ENCODE results near the gene NOMO2.
"Not testable (repeated sequence)": the region's sequence is repeated elsewhere in the genome, so short reads cannot be mapped to it uniquely, and the experiment has no call there.

The NOMO2 gene

DNA sequence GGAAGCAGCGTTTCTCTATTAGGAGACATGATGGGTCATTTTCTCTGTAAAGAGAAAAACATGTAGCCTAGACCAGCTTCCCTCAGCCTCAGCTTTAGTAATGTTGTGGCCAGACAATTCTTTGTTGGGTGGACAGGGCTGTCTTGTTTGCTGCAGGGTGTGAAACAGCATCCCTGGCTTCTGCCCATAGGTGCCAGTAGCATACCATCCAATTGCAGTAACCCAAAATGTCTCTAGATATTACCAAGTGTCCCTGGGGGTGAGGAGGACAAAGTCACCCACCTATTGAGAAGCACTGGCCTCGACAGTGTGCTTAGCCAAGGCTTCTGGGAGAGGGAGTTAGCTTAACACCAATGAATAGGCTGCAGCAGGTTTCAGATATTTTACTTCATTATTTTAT is 14.0 kb upstream of the NOMO2 start:
- not testable (repeated sequence) for DNase-seq

DNA sequence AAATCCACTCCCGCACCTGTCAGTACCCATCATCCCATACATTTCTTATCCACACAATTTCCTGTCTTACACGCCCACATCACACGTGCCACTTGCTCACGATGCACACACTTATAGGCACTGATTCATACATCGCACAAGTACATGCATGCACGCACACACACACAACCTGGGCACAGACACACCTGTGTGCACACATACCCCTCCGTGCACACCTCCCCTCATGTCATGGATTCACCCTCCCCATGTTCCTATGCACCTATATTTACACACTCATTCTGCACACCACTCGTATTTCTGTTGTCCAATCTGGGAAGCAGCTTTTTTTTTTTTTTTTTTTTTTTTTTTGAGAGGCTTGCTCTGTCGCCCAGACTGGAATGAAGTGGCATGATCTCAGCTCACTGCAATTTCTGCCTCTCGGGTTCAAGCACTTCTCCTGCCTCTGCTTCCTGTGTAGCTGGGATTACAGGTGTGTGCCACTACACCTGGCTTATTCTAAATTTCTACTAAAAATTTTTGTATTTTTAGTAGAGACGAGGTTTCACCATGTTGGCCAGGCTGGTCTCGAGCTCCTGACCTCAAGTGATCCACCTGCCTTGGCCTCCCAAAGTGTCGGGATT is 13.5 kb upstream of the NOMO2 start:
- not testable (repeated sequence) for DNase-seq

DNA sequence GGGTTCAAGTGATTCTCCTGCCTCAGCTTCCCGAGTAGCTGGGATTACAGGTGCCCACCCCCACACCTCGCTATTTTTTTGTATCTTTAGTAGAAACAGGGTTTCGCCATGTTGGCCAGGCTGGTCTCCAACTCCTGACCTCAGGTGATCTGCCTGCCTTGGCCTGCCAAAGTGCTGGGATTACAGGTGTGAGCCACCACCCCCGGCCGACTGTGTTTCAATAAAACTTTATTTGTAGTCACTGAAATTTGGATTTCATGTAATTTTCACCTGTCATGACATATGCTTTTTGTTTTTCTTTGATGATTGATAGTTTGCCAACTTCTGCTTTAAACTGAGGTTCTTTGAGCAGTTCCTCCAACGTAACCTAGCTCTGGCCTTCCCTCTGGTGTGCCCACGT is 12.0 kb upstream of the NOMO2 start:
- DNase-seq = not testable (repeated sequence)

DNA sequence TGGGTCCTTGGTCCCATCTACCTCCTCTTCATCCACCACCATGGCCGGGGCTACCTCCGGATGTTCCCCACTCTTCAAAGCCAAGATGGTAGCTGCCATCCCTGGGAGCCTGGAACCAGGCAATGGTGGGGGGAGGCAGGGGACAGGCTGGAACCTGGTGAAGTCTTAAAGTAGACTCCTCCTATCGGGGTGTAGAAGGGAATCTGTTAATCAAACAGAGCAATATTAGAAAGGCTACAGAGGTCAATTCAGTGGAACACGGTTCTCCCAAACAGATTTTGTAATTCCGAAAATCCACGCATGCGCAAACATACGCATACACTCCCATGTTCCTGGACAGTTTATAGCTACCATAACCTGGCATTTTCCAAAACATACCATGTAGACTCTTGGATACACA is 11.1 kb upstream of the NOMO2 start:
- not testable (repeated sequence) for DNase-seq

DNA sequence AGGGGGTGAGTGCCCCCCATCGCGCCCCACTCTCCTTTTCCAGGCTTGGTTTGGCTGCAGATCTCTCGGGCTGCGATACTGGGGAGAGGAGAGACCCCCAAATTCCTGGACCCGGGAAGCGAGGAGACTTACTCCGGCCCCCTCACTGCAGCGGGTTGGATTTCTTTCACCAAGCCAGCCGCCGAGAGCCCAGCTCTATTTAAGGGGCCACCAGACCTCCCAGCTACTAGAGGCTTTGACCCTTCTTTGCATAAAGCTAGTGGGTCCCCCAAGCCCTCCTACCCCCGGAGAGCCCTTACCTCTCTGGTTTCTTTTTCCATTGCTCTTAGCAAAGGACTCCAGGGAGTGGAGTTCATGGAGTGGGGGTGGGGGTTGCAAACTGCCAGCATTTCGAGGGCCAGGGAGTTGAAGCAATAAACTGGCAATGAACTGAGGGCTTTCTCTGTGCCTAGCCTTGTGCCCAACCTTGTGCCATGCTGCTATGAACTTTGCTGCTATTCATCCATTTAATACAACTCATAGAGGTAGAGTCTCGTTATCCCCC is 9.5 kb upstream of the NOMO2 start:
- DNase-seq = not testable (repeated sequence)

DNA sequence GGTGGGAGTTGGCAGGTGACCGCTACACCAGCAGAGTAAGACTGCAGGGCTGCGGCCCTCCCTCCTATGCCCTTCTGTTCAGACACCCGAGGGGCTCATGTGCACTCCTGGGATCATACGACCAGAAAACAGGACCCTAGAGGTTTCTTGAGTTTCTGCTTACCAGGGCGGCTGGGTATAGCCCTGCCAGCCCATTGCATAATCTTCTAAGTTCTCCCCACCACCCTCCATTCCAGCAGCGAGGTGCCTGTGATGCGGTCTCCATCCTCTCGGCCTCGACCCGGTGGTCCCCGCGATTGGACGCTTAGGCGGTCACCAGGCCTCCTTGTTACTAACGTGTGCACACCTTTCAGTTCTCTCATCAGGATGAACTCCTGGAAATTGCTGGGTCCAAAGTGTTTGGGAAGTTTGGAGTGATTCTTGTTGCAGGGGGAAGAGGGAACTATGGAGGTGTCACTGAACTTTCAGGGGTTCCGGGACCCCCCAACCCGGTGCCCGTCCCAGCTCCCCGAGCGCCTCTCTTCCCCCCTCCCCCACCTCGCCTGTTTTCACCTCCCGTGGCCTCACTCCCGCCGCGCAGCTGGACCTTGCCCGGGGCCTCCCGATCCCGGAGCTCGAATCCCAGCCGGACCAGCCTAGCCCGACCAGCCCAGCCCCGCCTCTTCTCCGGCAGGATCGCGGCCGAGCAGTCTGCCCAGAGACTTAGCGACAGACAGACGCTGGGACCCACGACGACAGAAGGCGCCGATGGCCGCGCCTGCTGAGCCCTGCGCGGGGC is 8.8 kb upstream of the NOMO2 start:
- not testable (repeated sequence) for DNase-seq

DNA sequence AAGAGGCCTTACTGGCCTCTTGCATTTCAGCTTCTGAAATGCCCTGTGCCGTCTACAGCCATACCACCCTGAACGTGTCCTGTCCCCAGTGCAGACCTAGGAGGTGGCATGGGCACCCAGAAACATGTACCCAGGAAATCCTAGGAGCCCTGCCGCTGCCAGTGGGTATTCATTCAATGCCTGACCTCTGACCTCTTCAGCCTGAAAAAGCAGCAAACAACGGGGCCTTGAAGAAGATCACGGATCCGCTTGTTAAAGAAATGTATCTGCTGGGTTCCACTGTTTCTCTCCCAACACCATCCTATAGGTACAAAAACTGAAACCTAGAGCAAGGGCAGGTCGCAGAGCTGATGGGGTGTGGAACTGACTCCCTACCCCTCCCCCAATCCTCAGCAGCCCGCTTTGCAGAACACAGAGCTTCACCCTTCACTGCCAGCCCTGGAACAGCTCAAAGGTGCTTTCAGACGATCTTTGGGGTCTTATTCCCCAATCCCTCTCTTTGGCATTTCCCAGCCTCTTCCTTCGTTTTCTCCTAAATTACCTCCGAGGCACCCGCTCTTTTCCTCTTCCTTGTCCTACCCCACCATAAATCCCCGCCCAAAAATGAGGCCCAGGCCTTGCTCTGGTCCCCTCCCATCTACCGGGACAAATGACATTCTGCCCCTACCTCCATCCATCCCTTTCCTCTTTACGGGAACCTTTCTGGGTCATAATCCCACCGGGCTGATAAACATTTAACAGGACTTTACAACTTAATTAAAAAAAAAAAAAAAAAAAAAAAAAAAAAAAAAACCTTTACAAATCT is 1.3 kb downstream of the NOMO2 start:
- not testable (repeated sequence) for DNase-seq

DNA sequence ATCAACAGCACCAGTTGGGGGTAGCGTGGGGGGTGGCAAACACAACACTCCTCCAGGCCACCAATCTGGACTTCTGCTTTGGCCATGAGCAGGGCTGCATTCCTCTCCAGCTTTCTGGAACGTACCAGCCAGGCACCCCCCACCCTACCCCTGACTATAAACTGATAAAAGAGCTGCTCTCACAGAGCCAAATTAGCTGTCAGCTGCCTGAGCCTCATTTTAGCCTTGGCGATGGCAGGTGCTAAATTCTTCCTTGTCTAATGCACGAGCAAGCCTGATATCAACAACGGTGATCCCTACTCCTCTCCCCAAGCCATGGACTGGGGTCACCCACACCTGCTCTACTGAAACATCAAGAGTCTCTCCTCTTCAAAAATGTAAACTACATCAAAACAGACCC is 8.2 kb downstream of the NOMO2 start:
- not testable (repeated sequence) for DNase-seq

DNA sequence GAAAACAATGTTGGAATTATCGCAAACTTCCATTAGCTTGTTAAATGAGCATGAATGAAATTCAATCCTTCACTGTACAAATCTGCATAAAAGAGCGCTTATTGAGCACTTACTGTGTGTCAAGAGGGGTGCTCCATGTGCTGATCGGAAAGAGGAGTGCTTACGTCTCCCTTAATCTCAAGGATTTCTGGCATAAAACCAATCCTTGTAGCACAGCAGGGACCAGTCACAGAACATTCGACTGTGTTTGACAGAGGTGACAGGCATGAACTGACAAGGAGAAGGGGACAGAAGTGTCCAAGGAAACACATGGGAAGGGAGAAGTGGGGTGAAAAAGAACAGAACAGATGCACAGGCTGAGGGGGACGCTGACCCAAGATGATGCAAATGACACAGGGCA is 14.5 kb downstream of the NOMO2 start:
- not testable (repeated sequence) for DNase-seq

DNA sequence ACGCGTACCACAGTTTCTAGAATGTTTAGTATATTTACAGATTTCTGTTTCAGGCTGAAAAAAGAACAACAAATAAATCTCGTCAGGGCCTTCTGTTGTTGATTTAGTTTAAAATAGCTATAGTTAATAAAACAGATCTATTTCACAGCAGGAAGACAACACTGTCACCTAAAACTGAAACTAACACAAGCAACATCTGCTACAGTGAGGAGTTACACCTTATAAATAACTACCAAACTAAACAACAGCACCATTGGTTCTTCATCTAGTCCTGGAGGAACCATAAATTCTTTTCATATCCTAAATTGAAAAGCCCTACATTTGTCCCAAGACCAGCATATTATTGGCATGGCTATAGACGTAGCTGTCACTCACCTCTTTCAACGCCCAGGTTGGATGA is 15.0 kb downstream of the NOMO2 start:
- not testable (repeated sequence) for DNase-seq

DNA sequence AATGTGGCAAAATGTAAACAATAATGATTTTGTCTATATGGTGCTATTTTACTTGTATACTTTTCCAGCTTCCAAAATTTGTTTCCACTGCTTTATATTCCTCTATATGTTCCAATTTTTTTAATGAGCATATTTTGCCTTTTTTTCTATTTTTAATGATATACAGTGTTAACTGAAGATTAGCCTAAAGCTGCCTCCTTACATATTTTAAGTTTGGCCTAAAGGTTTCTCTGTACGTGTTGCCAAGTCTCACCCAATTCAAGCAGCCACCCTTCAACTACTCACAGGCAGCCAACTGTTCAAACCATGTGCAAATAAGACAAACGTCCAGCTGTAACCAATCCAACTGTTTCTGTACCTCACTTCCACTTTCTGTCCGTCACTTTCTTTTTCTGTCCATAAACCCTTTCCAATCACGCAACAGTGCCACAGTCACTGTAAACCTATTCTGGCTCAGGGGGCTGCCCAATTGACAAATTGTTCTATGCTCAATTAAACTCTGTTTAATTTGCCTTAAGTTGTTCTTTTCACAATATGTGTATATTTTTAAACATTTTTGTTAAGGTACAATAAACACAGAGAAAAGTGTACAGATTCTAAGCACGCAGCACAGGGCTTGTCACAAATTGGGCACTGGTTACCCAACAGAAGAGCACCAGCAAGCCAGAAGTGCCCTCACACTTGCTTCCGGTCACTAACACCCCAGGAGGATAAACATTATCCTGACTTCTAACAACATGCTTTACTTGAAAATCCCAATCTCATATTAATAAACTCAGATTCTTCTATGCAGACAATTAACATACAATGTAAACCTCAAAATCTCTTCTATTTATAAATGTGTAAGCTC is 17.4 kb downstream of the NOMO2 start:
- not testable (repeated sequence) for DNase-seq

DNA sequence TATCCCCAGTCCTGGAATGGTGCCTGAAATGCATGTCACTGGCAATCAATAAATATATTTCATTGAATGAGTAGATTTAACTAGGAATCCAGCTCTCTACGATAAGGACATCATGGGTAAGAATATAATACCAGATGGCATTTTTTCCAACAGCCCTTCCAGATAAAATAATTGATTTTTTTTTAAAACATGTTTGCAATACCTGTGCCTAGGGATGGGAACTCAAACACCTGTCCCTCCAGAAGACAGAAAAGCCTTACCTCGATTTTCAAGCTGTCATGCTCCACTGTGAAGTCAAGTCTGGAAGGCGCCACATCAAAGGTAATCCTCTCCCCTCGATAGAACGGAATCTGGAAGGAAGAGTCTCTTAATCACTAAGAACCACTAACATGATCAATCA is 20.0 kb downstream of the NOMO2 start:
- not testable (repeated sequence) for DNase-seq

DNA sequence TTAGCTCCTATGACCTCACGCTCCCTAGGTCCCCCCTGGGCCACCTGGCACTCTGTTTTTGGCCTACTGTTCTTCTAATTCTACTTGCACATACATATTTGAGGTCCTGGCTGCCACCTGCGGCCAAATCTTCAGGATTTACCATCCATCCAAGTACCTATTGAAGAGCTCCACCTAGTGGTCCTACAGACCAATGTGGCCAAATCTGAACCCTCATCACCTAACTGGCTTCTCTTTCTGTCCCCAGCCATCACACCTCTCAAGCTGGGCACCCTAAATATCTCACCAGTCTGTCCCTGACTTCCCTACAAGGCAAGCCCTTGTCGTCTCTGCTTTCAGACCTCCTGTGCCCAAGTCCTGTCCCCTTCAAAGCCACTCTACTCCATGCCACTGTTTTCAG is 24.9 kb downstream of the NOMO2 start:
- not testable (repeated sequence) for DNase-seq

DNA sequence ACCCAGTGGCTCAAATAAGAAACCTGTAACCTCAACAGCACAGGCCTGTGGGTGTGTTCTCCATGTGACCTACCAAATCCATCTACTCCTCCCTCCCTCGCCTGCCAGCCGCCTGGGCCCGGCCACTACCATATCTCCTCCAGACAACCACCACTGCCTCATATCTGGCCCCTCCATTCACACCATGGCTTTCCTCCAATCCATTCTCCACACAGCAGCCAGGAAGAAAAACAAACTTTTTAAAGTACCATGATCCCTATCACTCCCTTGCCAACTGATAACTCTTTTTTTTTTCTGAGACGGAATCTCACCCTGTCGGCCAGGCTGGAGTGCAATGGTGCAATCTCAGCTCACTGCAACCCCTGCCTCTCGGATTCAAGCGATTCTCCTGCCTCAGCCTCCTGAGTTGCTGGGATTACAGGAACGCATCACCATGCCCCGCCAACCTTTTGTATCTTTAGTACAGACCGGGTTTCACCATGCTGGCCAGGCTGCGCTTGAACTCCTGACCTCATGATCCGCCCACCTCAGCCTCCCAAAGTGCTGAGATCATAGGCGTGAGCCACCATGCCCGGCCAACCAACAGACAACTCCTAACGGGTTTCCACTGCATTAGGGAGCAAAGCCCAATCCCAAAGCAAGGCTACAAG is 26.3 kb downstream of the NOMO2 start:
- DNase-seq = not testable (repeated sequence)

DNA sequence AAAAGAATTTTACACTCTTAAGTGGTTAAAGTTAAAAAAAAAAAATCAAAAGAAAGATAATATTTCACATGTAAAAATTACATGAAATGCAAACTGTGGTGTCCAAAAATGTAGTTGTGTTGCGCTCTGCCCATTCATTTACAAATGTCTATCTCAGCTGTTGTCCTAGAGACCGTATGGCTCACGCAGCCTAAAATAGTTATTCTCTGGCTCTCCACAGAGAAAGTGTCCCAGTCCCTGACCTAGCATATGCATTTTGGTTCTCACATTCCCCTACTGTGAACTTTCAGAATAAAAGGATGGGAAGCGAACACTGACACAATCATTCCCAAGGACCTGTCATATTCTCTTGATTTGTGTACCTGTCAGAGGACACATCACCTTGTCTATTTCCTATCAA is 27.6 kb downstream of the NOMO2 start:
- not testable (repeated sequence) for DNase-seq

DNA sequence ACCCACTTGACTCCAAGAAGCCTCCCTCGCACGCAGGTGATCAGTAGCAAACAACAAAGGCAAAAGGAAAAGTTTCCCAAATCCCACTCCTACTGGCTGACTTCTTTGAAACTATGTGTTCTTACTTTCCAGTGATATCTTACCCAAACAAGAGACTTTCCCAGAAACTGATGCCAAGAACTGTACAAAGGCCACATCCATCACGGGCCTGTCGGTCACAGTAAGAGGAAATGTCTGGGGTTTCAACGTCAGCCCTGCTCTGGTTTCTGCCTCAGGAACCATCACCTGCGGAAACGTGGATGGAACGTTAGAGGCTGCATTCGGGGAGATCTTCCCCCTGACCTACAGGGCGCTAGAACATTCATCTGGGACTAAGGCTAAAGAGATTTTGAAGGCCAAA is 30.6 kb downstream of the NOMO2 start:
- not testable (repeated sequence) for DNase-seq

DNA sequence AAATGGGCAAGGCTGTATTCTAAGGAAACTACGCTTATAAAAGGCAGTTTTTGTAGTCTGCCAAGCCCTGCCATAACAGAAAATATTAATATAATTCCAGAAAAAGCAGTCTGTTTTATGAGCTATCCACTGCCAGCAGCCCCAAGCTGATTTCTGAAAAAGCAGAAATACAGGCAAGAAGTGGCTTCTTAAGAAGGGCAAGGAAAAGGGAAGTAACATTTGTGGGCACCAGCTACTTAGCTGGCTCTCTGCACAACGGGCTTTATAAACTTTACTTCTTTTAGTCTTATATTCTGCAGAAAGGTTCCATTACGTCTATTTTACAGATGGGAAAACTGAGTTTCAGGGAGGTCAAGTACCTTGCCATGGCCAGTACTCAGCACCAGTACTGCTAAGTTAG is 31.6 kb downstream of the NOMO2 start:
- not testable (repeated sequence) for DNase-seq

DNA sequence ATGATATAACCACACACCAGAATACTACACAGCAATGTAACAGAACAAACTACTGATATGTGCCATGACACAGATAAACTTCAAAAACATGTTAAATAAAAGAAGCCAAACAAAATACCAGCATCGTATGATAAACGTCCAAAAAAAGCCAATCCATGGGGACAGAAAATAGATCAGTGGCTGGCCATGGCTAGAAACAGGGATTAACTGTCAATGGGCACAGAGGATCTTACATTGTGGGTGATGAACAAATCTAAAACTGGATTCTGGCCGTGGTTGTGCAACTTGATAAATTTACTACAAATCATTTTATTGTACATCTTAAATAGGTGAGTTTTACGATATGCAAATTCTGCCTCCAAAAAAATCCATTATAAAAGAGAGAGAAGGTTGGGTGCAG is 35.4 kb downstream of the NOMO2 start:
- DNase-seq = not testable (repeated sequence)

DNA sequence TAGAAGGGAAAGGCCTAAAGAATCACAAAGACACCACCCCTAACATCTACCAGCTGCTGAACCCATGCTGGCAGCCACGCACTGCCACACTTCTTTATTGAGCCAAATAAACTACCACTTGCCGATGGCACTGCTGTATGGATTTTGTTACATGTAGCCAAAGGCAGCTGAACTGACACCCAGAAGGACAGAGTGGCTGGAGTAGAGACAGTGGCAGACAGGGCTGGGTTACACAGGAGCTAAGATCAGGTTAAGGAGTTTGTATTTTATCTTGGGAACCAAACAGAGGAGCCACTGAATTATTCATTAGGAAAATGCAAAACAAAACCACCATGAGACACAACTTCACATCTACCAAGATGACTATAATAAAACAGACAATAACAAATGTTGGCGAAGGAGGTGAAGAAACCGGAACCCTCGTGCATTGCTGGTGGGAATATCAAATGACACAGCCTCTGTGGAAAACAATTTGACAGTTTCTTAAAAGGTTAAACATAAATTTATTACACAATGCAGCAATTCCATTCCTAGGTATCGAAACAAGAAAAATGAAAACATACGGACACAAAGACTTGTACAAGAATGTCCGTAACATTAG is 35.9 kb downstream of the NOMO2 start:
- DNase-seq = not testable (repeated sequence)

DNA sequence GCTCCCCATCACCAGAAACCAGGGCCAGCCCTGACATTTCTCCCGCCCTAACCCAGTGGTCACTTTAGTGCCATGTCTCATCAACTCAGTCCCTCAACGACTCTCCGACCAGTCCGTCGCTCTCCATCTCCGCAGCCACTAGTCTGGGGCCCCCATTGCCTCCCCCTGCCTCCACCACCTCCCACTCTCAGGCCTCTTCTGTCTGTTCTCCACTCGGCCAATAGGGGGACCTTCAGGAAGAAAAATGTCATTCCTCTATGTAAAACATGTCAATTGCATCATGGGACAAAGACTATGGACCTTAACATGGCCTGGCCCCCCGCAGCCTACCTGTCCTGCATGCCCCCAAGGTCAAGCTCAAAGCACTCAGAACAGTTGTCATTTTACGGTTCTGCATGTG is 39.3 kb downstream of the NOMO2 start:
- DNase-seq = not testable (repeated sequence)

Data from right forelimb (tissue), 1 donor.